Heart left ventricle (tissue), 16 donors: ENCODE data around the gene ZNF546. TPM values are rescaled to one million over a fixed set of nuclear protein-coding genes. Genes with fewer than 3 reads are reported as not detected.

ENCODE experiments used
- ATAC-seq, 4 donors: fragments of 200-7000 bp; cut with Tn5 transposase; one replicate each; pipeline ENCODE4 v1.9.1; 2020 to 2022; ENCODE audit warnings: moderate library complexity in 4 of 4, mild to moderate bottlenecking in 3 of 4, moderate number of reproducible peaks in 1 of 4
- DNase-seq, 5 donors: peaks; one replicate each; pipeline ENCODE4 v3.0.0-alpha.2; 2020
- H3K27ac ChIP-seq, 12 donors: fragments of 200-600 bp; sonication (generic) in 4 of 12; one replicate each; pipeline versions ENCODE4 v1.5.0 to v1.8.0; 2016 to 2022; ENCODE audit warnings: mild to moderate bottlenecking in 2 of 12
- H3K27me3 ChIP-seq, 9 donors: fragments of 200-600 bp; sonication (generic) in 2 of 9; one replicate each; pipeline versions ENCODE4 v1.5.1 to v1.8.0; 2016 to 2022; ENCODE audit warnings: mild to moderate bottlenecking in 3 of 9
- H3K36me3 ChIP-seq, 9 donors: fragments of 200-600 bp; sonication (generic) in 2 of 9; one replicate each; pipeline versions ENCODE4 v1.5.0 to v1.8.0; 2018 to 2022; ENCODE audit warnings: mild to moderate bottlenecking in 2 of 9
- H3K4me1 ChIP-seq, 12 donors: fragments of 200-600 bp; sonication (generic) in 4 of 12; one replicate each; pipeline versions ENCODE4 v1.5.0 to v1.8.0; 2016 to 2022; ENCODE audit warnings: mild to moderate bottlenecking in 3 of 12
- H3K4me3 ChIP-seq, 12 donors: fragments of 200-600 bp; sonication (generic) in 4 of 12; one replicate each; pipeline versions ENCODE4 v1.5.0 to v1.8.0; 2017 to 2022; ENCODE audit warnings: mild to moderate bottlenecking in 9 of 12, moderate library complexity in 4 of 12
- H3K9me3 ChIP-seq, 12 donors: fragments of 200-600 bp; sonication (generic) in 4 of 12; one replicate each; pipeline versions ENCODE4 v1.5.0 to v1.8.0; 2016 to 2022; ENCODE audit warnings: mild to moderate bottlenecking in 1 of 12
- CTCF ChIP-seq, 12 donors: fragments of 200-600 bp; sonication (generic) in 4 of 12; IDR thresholded peaks; one replicate each; pipeline versions ENCODE4 v1.5.0 to v1.8.0; 2018 to 2022; ENCODE audit warnings: antibody characterized with exemption in 12 of 12, mild to moderate bottlenecking in 5 of 12
- POLR2A ChIP-seq, 2 donors: fragments of 450-650 bp; IDR thresholded peaks; one replicate each; pipeline ENCODE4 v1.6.1; 2017; ENCODE audit warnings: antibody characterized with exemption in 2 of 2, mild to moderate bottlenecking in 2 of 2, moderate library complexity in 2 of 2
- WGBS, 4 donors: extraction: QIAGEN DNeasy Blood & Tissue Kit in 2 of 4; methylation state at CpG; one replicate each; pipeline versions ENCODE4 v1.1.5 to v1.1.7; 2013 to 2018; 5-methylcytosine and 5-hydroxymethylcytosine counted together
- intact Hi-C, 10 donors: fragments of 100-400 bp; cut with DNase I; formaldehyde crosslinking; loops; one replicate each; pipeline versions ENCODE4 v1.11.1 to v1.14.2; 2022
- polyA plus RNA-seq, 2 donors: library from polyadenylated mRNA; stranded (reverse); fragments of 200-250 nt; gene quantifications; one replicate each; pipeline ENCODE4 v1.2.3, GENCODE V29; 2013
- total RNA-seq, 9 donors: library from RNA; depleted of rRNA in 2 of 9; stranded (reverse); fragments of >200 nt in 2 of 9; fragmentation: NEBNext Ultra II Directional in 3 of 9; extraction: Animal tissue kit (Norgen Biotek cat#: 25700) in 3 of 9; gene quantifications; one replicate each; pipeline versions ENCODE4 v1.1.0 to v1.2.4, GENCODE V29; 2016 to 2023
- donor health status: ischemic (EF 13 %, LVEDD 7.1; RV severe dilation, severe dysfunction).
- donor health status: healthy with polysubstance abuse.
- donor health status: DM: no; HTN: yes; CAD: no.
- donor health status: DM: no; HTN: no; CAD: no.
- donor health status: ischemic (EF 25% LVEDD 6.9; RV normal size, moderate dysfunction).
- donor health status: ischemic (EF 25% LVEDD 5.7; RV mildly dilated, moderate dysfunction).
- donor health status: healthy.
- donor health status: DM: yes; HTN: yes; CAD: no.
- donor health status: ischemic (EF 35%, LVEDD 5.7; RV mildly dilated, moderate dysfunction).
- donor health status: nonischemic (EF 11% LVEDD 7.7; RV severe dilation, severe dysfunction).
- donor health status: DM: yes; HTN: yes; CAD: no.
- donor health status: PGD.
- donor health status: ischemic (EF 29% LVEDD 5.4; RV normal size, mild dysfunction).
- donor health status: nonischemic (EF 23%, LVEDD 6.1; RV moderate dilation, normal function).

ZNF546 gene
- total and polyA plus RNA-seq, 11 donors = 1.4 to 14.4 (median 7.8) TPM

DNA sequence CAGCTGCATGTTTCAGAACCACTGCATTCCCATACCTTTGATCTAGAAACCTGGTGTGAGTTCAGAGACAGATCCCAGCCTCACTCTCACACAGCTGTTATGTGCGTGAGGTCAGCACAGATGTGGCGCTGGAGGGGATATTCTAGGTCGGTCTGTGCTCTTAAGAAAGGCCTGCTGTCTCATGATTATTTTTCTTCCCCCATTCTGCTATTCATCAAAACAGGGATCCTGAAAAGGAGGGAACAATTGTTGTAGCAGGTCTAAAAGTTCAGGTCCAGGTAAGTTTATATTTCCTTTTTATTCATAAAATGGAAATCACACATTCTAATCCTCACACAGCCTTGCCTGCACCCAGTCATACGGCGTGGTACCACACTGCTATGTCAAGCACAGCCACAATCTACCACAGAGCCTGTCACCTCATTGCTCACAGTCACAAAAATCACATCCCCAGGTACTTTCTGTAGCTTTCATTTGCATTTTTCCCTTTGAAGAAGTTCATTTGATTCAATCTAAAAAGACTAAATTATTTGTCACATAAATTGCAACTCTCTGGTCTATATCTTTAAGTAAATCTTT is 867 bp downstream of the ZNF546 start:
- TF ChIP-seq CTCF (IDR thresholded peaks at IDR 0.05) (no peak), POLR2A (IDR thresholded peaks at IDR 0.05) (no peak)
- peaks cover 0 to 12% (median 2%) of the 10 kb centered on the region in 12 donors for H3K9me3 ChIP-seq
- H3K27me3 ChIP-seq = no peaks in the 10 kb centered on the region
- DNase-seq (no peak), ATAC-seq (peak in 2 of 4 donors; percentile 2 to 12)
- WGBS, 4 donors = 59 to 76% (median 67%) methylated on average over 5 of the region's 5 CpGs
- H3K36me3 ChIP-seq = peaks cover 0 to 23% (median 0%) of the 10 kb centered on the region in 9 donors
- intact Hi-C loops = loop anchor here in 3 of 10 donors (2.0 to 5.0 kb wide), 2 partner anchors 27 to 60 kb away; partner anchors contain the start of genes PSMC4 (in 3 of the 3) and ZNF780B (in 1 of the 3)
- peak overlapping the region; percentile 73 to 96 (median 89) for H3K27ac ChIP-seq
- peaks cover 0 to 22% (median 15%) of the 10 kb centered on the region in 12 donors for H3K4me1 ChIP-seq
- H3K4me3 ChIP-seq = peak overlapping the region in 11 of 12 donors; percentile 49 to 84 (median 76)

DNA sequence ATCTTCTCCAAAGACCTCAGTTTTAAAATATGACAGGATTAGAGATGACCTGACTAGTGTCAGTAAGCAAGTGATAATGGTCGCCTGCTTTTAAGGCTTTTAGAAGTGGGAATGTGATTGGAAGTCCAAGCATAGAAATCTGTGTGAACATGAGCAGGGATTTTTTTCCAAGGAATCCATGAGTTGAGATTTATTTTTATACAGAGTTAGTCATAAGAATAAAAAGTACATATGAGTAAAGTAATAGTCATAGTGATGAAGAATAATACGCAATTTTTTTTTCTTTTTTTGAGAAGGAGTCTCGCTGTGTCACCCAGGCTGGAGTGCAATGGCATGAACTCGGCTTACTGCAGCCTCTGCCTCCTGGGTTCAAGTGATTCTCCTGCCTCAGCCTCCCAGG is 1.6 kb downstream of the ZNF546 start:
- no peak overlapping the region for H3K27ac ChIP-seq
- H3K36me3 ChIP-seq = peaks cover 0 to 23% (median 0%) of the 10 kb centered on the region in 9 donors
- 83 to 97% (median 92%) methylated on average over 4 of the region's 4 CpGs for WGBS, 4 donors
- peaks cover 0 to 8% (median 1%) of the 10 kb centered on the region in 12 donors for H3K9me3 ChIP-seq
- H3K4me3 ChIP-seq = no peak overlapping the region
- intact Hi-C loops = loop anchor here in 1 of 10 donors (5.0 kb wide), 1 partner anchor 59 kb away; the partner anchor contains the start of gene ZNF780B
- no peaks in the 10 kb centered on the region for H3K27me3 ChIP-seq
- ATAC-seq (no peak), DNase-seq (no peak)
- TF ChIP-seq CTCF (IDR thresholded peaks at IDR 0.05) (no peak), POLR2A (IDR thresholded peaks at IDR 0.05) (no peak)
- peaks cover 0 to 22% (median 15%) of the 10 kb centered on the region in 12 donors for H3K4me1 ChIP-seq

GRCh38 chr19:40005691-40006272 is 8.9 kb downstream of the ZNF546 start:
- H3K9me3 ChIP-seq = peaks cover 0 to 17% (median 6%) of the 10 kb centered on the region in 12 donors
- intact Hi-C loops = loop anchor here in 2 of 10 donors (10.0 kb wide), 1 partner anchor 49 kb away; the partner anchor contains the start of gene ZNF780B (in 2 of the 2)
- H3K4me1 ChIP-seq = peaks cover 0 to 17% (median 8%) of the 10 kb centered on the region in 12 donors
- peaks cover 5 to 51% (median 40%) of the 10 kb centered on the region in 9 donors for H3K36me3 ChIP-seq
- DNase-seq (peak in 1 of 5 donors; percentile 12), ATAC-seq (peak; percentile 68 to 85 (median 72))
- peak overlapping the region in 11 of 12 donors; percentile 15 to 82 (median 53) for H3K27ac ChIP-seq
- no peaks in the 10 kb centered on the region for H3K27me3 ChIP-seq
- no peak for TF ChIP-seq POLR2A (IDR thresholded peaks at IDR 0.05)
- TF ChIP-seq CTCF (IDR thresholded peaks at IDR 0.05) = no peak
- H3K4me3 ChIP-seq = no peak overlapping the region
- WGBS, 4 donors = 55 to 67% (median 60%) methylated on average over 4 of the region's 4 CpGs

DNA sequence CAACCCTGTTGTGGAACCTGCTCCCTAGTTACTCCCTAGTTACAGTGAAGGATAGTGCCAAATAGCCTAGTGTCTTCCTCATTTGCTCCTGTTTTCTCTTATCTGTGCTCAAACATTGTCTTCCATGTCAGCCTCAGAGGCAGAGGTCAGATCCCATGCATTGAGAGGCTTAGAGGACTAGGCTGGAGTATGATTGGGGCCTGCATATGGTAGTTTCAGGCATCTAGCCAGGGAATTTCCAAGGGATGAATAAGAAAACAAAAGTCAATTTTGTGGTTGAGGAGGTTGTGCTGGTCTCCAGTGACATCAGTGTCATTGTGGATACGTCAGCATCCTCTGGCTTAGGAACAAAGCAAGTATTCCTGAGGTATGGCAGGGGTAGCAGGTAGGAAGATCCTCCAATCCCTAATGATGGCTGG is 9.4 kb downstream of the ZNF546 start:
- peaks cover 0 to 17% (median 8%) of the 10 kb centered on the region in 12 donors for H3K4me1 ChIP-seq
- TF ChIP-seq POLR2A (IDR thresholded peaks at IDR 0.05) (no peak), CTCF (IDR thresholded peaks at IDR 0.05) (no peak)
- no peak for DNase-seq
- peaks cover 0 to 21% (median 6%) of the 10 kb centered on the region in 12 donors for H3K9me3 ChIP-seq
- ATAC-seq = peak in 3 of 4 donors; percentile 34 to 70 (median 61)
- H3K27me3 ChIP-seq = no peaks in the 10 kb centered on the region
- H3K36me3 ChIP-seq = peaks cover 5 to 56% (median 45%) of the 10 kb centered on the region in 9 donors
- H3K4me3 ChIP-seq = no peak overlapping the region
- 51 to 65% (median 55%) methylated on average over 1 of the region's 1 CpG for WGBS, 4 donors
- intact Hi-C loops = loop anchor here in 2 of 10 donors (10.0 kb wide), 1 partner anchor 49 kb away; the partner anchor contains the start of gene ZNF780B (in 2 of the 2)
- peak overlapping the region in 11 of 12 donors; percentile 15 to 82 (median 53) for H3K27ac ChIP-seq
